T47D (cell line): Measurements from ENCODE around the gene GDE1.

Source experiments
- DNase-seq, 2 experiments: peaks; one replicate each; pipeline versions ENCODE4 v3.0.0 to v3.0.0-alpha.2; 2011 to 2012; ENCODE audit warnings: low read depth in 1 of 2, low spot score in 1 of 2
- JUND ChIP-seq: IDR thresholded peaks from 2 replicates; pipeline ENCODE4 v1.6.1; 2012; ENCODE audit warnings: low read depth
- in situ Hi-C: cut with HindIII; loops from 2 replicates; pipeline ENCODE4 v1.10.0; 2016; ENCODE audit warnings: low sequenced_read_pairs, low pct_unique_long_range_greater_than_20kb

GDE1 gene

DNA sequence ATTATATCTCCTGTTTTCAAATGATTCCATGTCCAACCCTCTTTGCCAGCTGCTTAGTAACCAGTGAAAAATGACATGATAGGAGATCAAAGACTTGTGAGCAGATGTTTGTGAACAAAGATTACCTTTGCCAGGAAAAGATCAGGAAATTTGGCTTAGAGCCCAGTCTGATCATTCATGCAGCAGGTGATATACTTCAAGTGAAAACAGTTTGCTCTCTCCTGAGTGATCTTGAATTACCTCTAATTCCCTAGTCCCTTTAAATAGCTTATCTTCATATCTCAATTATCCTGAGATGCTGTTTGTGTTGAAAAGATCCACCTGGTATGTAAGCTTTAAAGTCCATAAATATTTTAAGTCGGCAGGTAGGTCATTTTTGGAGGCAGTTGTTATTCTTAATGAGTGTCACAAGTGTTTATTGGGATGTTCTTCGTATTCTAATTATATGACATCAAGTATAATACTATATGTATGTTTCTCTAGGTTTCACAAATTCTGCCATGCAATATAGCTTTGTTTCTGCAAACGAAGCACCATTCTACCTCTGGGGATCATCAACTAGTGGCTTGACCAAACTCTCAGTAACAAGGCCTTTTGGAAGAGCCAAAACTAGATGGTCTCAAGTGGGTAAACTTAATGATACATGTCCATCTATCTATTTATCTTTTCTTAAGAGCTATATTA is 20.4 kb upstream of the GDE1 start:
- no peak for TF ChIP-seq JUND
- DNase-seq: no peak
- in situ Hi-C loops: no loop called here

DNA sequence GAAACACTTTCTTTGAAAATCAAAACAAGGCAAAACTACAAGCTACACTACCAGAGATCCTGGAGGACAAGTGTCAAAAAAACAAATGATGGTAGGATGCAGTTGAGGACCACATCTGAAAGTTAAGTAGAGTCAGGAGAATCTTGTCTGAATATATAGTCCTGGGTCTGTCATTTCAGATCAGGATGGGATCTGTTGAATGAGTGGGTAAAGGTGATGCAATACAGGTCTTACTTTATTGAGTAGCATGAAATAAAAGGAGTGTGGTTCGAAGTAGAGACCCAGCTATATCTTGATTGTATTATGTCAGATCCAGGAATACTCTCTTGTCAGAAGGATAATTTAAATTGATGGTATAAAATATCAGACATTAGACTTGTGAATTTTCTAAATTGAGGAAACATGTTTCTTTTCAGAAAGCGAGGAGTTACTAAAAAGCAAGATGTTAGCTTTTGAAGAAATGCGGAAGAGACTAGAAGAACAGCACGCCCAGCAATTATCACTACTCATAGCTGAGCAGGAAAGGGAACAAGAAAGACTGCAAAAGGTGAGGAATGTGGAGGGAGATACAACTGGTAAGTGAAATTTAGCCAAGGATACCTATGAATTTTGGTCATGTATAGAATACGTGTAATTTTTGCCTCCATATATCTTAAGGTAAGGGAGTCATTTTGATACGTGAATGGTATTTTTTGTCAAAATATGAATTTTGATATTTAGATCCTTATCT is 18.5 kb upstream of the GDE1 start:
- no peak for TF ChIP-seq JUND
- in situ Hi-C loops: no loop called here
- no peak for DNase-seq

DNA sequence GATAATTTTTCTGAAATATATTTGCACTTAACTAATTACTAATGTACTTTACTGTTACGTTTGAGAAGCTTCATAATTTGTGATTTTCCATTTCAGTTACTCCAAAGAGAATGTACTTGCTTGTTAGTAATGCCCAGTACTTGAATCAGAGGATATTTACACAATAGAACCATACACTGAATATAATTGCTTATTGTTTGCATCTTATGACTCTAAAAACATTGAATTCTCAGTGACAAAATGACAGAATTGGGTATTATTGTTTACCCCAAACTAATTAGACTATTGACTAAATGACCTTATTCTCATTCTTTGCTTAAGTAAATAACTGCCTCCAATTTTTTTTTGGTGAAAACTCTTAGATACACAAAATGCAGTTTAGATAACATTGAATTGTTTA is 10.7 kb upstream of the GDE1 start:
- TF ChIP-seq JUND: no peak
- in situ Hi-C loops: no loop called here
- DNase-seq: no peak

DNA sequence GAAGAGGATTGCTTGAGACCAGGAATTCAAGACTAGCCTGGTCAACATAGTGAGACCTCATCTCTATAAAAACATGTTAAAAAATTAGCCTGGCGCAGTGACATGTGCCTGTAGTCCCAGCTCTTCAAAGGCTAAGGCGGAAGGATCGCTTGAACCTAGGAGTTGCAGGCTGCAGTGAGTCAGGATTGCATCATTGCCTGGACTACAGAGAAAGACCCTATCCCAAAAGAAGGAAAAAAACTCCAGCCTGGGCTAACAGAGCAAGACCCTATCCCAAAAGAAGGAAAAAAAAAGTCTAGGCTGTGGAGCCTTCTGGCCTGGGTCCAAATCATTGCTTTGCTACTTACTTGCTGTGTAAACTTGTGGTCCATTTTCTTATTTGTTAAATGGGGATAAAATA is 6.8 kb upstream of the GDE1 start:
- no peak for TF ChIP-seq JUND
- in situ Hi-C loops: no loop called here
- DNase-seq: no peak

DNA sequence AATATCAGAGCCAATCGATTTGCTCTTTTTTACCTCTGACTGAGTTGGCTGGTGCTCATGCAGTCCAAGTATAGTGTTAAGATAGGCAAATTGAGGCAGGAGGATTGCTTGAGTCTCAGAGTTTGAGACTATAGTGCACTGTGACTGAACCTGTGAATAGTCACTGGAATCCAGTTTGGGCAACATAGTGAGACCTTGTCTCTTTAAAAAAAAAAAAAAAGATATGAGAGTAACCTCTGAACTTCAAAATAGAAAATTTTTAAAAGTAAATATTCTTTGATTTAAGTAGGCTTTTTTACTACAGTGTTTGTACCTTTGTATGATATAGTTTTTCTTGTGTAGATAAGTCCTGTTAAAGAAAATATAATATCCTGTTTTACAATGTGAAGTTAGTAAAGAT is 5.3 kb upstream of the GDE1 start:
- in situ Hi-C loops: no loop called here
- TF ChIP-seq JUND: no peak

DNA sequence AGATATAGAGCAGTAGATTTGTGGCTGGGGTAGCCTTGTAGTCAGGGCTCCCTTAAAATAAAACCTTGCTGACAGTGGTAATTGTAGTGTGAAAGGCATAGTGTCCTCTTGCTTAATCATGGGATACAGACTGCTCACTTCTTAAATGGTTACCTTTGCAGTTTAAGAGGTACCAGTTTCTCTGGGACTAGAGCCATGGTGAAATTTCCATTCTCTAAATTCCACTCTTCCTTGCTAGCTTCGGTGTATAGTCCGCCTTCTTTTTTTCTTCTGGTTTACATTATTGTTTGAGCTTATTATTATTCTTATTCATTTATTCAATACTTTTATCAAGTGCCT is 3.5 kb upstream of the GDE1 start:
- no peak for DNase-seq
- no peak for TF ChIP-seq JUND
- in situ Hi-C loops: no loop called here

More for the DNA sequence above, 5.3 kb upstream of the GDE1 start:
- no peak for DNase-seq

DNA sequence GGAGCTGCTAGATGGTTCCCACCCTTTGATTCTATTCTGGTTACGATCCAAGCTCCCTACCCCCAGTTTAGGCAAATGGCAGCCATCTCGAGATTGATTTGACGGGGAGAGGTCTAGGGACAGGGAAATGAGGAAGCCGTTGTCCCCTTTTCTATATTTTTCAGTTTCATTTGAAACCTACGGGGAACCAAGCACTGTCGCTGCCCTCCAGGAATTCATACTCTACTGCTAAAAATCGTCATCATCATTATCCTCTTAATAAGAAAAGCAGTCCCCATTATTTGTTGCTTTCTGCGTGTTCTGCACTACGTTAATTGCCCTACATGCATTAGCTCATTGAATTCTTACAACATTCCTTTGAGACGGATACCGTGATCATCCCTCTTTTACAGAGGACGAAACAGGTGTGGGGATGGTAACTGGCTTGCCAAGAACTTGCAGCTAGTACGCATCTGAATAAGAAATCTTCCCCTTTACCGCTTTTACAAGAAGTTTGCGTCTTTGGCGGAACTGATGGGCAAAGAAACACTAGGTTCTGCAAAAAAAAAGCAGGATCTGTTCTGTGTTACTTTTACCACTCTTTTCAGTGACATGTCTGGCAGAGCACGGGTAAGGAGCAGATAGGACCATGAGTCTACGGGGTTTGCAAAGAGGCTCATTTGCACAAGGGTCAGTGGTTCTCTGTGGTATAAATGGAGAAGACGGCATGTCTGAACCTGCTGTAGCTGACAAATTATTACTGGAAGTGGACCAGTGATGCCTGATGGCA is 2.9 kb upstream of the GDE1 start:
- in situ Hi-C loops: no loop called here
- TF ChIP-seq JUND: no peak
- DNase-seq: no peak

DNA sequence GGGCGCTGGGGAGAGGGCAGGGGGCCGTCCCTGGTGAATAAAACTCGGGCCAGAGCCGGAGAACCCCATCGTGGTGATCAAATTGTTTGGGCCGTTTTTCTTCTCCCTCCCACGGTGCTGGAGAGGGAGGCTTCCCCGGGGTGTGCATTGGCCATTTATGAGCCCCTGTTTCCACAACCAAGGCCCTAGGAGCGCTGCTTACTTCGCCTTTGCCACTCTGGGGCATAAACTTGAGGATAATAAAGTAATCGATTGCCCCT is 2.4 kb upstream of the GDE1 start:
- in situ Hi-C loops: no loop called here
- DNase-seq: no peak
- TF ChIP-seq JUND: no peak

DNA sequence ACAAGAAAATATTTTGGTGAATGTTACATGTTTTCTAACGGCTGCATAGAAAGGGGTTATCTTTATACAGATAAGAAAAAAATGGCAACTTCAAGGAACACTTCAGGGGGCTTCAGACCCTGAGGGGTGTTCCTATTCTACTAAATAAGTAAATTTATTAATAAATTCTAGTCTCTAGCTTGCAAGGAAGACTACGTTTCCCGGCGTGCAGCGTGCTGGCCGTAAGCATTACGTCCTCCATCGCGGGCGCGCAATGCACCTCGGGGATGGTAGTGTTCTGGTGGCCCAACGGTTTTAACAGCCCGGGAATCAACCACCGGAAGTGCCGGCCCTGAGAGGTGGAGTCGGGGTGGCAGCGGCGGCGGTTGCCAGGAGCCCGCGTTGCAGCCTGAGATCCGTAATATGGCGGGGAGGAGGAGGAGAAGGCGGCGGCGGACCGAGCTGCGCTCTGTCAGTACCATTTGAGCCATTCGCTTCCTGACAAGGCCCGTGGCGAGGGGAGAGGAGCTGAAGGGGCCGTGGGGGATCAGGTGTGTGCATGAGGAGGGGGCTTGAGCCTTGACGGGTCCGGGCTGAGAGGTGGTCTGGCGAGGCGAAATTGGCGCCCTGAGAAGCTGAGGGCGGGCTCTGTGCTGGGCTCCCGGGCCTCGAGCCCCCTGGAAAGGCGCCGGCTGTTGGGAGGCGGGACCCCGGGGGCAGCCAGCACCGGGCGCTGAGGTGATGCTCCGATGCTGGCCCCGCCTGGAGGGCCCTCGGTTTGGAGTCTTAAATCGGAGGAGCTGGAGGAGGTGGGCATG is 1.9 kb upstream of the GDE1 start, which contains the start of gene CCP110:
CCP110 (plus strand) TSS at position 384 of the 797 bp plus-strand sequence. CDS start 3,940 bp downstream, outside the sequence.
- DNase-seq: peak; percentile 86 to 98
- in situ Hi-C loops: no loop called here
- TF ChIP-seq JUND: no peak

DNA sequence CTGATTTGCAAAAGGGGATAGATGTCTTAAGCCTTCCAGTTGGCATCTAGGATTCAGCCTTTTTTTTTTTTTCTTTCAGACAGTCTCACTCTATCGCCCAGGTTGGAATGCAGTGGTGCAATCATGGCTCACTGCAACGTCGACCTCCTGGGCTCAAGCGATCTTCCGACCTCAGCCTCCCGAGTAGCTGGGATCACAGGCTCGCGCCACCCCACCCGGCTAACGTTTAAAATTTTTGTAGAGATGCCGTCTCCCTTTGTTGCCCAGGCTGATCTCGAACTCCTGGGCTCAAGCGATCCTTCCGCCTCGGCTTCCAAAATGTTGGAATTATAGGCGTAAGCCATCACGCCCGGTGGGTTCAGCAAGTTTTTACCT is 1.3 kb upstream of the GDE1 start:
- in situ Hi-C loops: no loop called here
- no peak for TF ChIP-seq JUND
- no peak for DNase-seq

DNA sequence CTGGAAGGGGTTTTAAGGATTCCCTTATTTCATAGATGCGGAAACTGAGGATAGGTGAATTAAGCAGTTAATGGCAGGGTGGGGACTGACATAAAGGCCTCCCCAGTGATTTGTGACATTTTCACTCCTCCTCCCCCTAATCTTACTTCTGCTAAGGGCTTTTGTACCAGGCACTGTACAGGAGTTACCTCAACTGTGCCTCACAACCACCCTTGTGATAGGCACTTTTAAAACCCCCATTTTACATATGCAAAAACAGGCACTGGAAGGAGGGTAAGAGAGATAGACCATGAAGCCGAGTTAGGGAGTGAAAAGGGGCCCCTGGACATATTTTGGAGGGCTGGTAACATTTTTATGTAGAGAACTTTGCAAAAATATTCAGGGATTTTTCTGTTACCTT is 862 bp upstream of the GDE1 start:
- TF ChIP-seq JUND: no peak
- in situ Hi-C loops: no loop called here
- no peak for DNase-seq

DNA sequence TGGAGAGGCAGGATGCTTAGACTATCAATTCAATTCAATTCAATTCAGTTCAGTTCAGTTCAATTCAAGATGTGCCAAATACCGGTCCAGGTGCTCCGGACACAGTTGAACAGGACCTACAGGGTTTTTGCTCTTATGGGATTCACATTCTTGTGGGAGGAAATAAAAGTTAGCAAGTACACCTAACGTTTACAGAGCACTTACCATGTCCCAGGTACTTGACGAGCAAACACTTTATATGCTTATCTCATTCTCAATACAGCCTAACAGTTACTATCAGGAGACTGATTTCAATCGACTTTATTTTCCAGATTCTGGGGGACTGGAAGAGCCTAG is 467 bp upstream of the GDE1 start:
- DNase-seq: peak in 1 of 2 experiments; percentile 54
- in situ Hi-C loops: no loop called here
- TF ChIP-seq JUND: no peak
